ENCODE measurements around the gene CWC27. TPM values are rescaled to one million over a fixed set of nuclear protein-coding genes. Genes with fewer than 3 reads are reported as not detected.

CWC27 gene
- total RNA-seq, 4 donors from 2014 or later: 8.8 to 38.1 (median 17.6) TPM

- DNase-seq (ENCODE audit: low spot score in 2 of 2): no peak
- no peaks in the 10 kb centered on the region for H3K36me3 ChIP-seq
- TF ChIP-seq EP300 (IDR thresholded peaks at IDR 0.05) (no peak), CTCF (IDR thresholded peaks at IDR 0.05) (no peak)
- no peak overlapping the region for H3K4me3 ChIP-seq
- H3K9me3 ChIP-seq: no peaks in the 10 kb centered on the region
- H3K4me1 ChIP-seq: peaks cover 0 to 17% (median 4%) of the 10 kb centered on the region in 4 donors
- H3K27me3 ChIP-seq: no peaks in the 10 kb centered on the region
- WGBS, 2 donors: 91 to 93% methylated on average over 1 of the region's 1 CpG
- no peak overlapping the region for H3K27ac ChIP-seq
These were observed 66.5 kb downstream of the CWC27 start for GRCh38 chr5:64835266-64835665.

DNA sequence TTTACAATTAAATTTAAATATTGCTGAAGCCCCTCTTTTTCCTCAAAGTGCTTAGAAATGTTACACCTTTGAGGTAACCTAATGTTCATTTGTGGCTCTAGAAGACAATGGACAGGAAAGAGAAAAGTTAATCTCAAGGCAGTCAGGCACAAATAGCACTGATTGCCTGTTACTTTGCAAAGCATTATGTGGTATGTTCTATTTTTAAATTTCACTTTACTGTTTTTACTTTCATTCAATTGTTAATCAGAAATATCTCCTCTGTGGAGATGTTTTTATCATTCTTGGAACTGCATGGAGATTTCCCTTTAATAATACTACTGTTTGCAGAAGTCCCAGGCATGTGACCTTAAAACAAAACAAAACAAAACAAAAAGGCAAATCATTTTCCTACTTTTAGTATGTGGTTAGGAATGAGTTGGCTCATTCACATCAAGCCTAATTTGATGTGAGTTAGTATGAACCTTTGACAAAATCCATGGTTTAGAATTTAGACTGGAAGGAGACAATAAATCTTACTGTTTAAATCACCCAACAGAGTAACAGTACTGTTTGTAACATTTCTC lies 67.5 kb downstream of the CWC27 start:
- H3K4me1 ChIP-seq: peaks cover 0 to 17% (median 4%) of the 10 kb centered on the region in 4 donors
- peaks cover 0 to 9% (median 0%) of the 10 kb centered on the region in 3 donors for H3K36me3 ChIP-seq
- H3K27me3 ChIP-seq: no peaks in the 10 kb centered on the region
- H3K4me3 ChIP-seq: no peak overlapping the region
- TF ChIP-seq POLR2A (IDR thresholded peaks at IDR 0.05): no peak
- no peak for TF ChIP-seq EP300 (IDR thresholded peaks at IDR 0.05)
- no peak for TF ChIP-seq CTCF (IDR thresholded peaks at IDR 0.05)
- DNase-seq (ENCODE audit: low spot score in 2 of 2): no peak
- peaks cover 0 to 2% (median 0%) of the 10 kb centered on the region in 4 donors for H3K9me3 ChIP-seq
- H3K27ac ChIP-seq: no peak overlapping the region

GRCh38 chr5:64836786-64837185 lies 68.1 kb downstream of the CWC27 start:
- Histone ChIP-seq H3K27ac (no peak overlapping the region), H3K4me3 (no peak overlapping the region), H3K4me1 (peaks cover 0 to 17% (median 4%) of the 10 kb centered on the region in 4 donors), H3K36me3 (peaks cover 0 to 14% (median 0%) of the 10 kb centered on the region in 3 donors), H3K9me3 (peaks cover 0 to 2% (median 0%) of the 10 kb centered on the region in 4 donors), H3K27me3 (no peaks in the 10 kb centered on the region)
- WGBS, 2 donors: 86 to 90% methylated on average over 4 of the region's 4 CpGs
- TF ChIP-seq EP300 (IDR thresholded peaks at IDR 0.05): no peak
- no peak for DNase-seq (ENCODE audit: low spot score in 2 of 2)

DNA sequence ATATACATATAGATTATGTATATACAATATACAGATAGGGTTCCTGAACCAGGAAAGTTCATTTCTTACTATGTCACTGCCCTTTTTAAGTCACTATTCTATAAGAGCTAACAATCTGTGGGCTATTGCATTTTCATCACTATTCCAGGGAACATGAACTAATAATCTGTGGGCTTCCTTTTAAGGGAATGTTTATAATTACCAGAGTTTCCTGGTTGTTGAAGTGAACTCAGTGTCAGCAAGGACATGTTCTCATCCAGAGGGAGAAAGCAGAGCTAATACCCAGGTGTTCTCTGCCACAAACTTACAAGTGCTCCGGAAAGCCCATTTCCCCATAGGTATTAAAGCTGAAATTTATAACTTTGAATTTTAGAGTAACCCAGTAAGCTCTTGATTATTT lies 69.6 kb downstream of the CWC27 start:
- no peak overlapping the region for H3K4me3 ChIP-seq
- H3K27ac ChIP-seq: no peak overlapping the region
- H3K4me1 ChIP-seq: peaks cover 0 to 17% (median 4%) of the 10 kb centered on the region in 4 donors
- H3K27me3 ChIP-seq: no peaks in the 10 kb centered on the region
- DNase-seq (ENCODE audit: low spot score in 2 of 2): no peak
- 57 to 79% methylated on average over 1 of the region's 1 CpG for WGBS, 2 donors
- H3K9me3 ChIP-seq: peaks cover 0 to 2% (median 0%) of the 10 kb centered on the region in 4 donors
- no peak for TF ChIP-seq EP300 (IDR thresholded peaks at IDR 0.05)
- TF ChIP-seq POLR2A (IDR thresholded peaks at IDR 0.05): no peak
- no peak for TF ChIP-seq CTCF (IDR thresholded peaks at IDR 0.05)
- peaks cover 0 to 27% (median 0%) of the 10 kb centered on the region in 3 donors for H3K36me3 ChIP-seq

DNA sequence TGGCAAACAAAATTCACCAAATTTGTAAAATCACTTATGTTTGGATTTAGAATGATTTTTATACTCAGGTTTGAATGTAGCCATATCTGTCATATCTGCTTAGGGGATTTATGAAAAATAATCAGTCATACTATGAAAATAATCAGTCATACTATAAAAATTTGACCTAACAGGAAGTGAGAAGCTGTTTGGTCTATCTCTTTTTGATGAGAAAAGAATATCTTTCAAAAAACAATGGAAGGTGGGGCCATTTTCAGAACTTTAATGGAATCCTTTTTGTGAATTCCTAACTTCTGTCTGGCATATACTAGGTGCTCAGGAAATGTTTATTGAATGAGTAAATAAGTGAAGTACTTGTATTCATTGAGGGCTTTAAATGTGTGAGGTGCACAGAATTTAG lies 70.1 kb downstream of the CWC27 start:
- TF ChIP-seq POLR2A (IDR thresholded peaks at IDR 0.05): no peak
- TF ChIP-seq EP300 (IDR thresholded peaks at IDR 0.05): no peak
- TF ChIP-seq CTCF (IDR thresholded peaks at IDR 0.05): no peak
- H3K4me3 ChIP-seq: no peak overlapping the region
- H3K4me1 ChIP-seq: peaks cover 0 to 17% (median 4%) of the 10 kb centered on the region in 4 donors
- no peak for DNase-seq (ENCODE audit: low spot score in 2 of 2)
- peaks cover 0 to 31% (median 0%) of the 10 kb centered on the region in 3 donors for H3K36me3 ChIP-seq
- H3K27ac ChIP-seq: no peak overlapping the region
- no peaks in the 10 kb centered on the region for H3K27me3 ChIP-seq
- peaks cover 0 to 2% (median 0%) of the 10 kb centered on the region in 4 donors for H3K9me3 ChIP-seq
